Left renal cortex interstitium (tissue), 4 donors: Measurements from ENCODE around the gene UMPS. TPM values are rescaled to one million over a fixed set of nuclear protein-coding genes. Genes with fewer than 3 reads are reported as not detected.

Source experiments
- DNase-seq, 4 donors: peaks; one replicate each; pipeline ENCODE4 v3.0.0-alpha.2; 2013; ENCODE audit warnings: low read depth in 4 of 4, low spot score in 2 of 4, missing footprints in 1 of 4
- polyA plus RNA-seq, 4 donors: library from polyadenylated mRNA; unstranded; fragments of 120-200 nt; gene quantifications; one replicate each; pipeline ENCODE4 v1.2.1, GENCODE V29; 2013; ENCODE audit not compliant: insufficient read length in 4 of 4

The UMPS gene
- polyA plus RNA-seq, 4 donors, result 43.5 to 51.8 (median 49.3) TPM

DNA sequence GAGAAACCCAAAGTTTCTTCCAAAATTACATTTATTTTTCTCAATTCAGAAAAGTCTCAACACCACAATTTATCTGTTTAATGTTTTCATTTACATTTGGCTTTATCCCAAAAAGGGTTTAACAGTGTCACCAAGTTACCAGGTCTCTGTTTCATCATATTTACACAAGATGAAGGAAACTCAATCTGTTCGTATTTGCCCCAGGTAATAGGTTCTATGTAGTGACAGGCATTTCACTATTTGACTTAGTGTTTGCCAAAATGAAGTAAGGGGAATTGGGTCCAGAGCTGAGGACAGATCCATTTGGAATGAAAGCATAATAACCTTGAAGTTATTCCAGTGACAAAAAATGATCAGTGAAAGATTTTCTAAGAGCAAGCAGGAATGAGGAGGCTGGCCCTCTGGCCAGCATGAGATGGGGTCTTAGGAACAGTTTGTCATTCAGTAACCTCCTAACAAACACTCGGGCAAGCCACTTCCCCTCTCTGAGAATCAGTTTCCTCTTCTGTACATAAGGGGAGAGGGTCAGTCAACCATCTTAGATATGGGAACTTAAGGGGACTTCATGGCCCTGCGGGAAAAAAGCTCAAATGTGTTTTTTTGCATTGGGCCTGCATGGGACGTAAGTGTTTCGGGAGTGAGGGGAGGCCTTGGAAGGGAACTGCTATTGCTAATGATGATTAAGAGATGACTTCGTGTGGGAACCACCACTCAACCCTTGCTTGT, 31.8 kb downstream of the UMPS start:
- DNase-seq, result no peak

DNA sequence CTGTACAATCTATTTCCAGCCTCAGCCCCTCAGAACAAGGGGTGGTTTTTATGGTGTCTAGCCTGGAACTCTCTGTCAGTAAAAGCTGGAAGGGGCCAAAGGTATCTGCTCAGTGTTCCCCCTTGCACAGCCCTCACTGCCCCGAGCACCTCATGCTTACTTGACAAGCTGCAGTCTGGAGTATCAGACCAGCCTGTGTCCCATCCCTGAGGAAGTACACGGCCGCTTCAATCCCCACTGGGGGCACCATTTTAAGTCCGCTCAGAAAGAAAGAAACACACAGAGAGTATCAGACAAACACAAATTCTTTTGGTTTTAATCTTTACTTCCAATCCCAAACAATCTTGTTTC, 32.4 kb downstream of the UMPS start:
- DNase-seq, result no peak

DNA sequence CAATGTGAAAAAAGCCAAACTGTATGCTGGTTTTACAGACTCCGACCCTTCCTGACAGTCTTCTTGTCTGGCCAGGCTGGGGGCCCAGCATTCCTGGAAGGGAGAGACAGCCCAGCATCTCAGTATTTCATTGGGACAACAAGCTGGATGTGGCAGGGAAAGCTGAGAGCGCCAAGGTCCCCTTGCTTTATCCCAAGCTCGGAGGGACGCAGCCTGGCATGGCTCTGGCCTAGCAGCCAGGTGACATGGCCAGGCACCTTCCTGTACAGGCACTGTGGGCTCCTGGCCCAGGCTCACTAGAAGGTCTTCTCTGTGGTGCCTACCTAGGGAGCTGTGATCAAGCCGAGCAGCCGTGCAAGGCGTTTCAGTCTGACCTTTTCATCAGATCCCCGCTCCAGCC, 33.0 kb downstream of the UMPS start:
- DNase-seq, result no peak

DNA sequence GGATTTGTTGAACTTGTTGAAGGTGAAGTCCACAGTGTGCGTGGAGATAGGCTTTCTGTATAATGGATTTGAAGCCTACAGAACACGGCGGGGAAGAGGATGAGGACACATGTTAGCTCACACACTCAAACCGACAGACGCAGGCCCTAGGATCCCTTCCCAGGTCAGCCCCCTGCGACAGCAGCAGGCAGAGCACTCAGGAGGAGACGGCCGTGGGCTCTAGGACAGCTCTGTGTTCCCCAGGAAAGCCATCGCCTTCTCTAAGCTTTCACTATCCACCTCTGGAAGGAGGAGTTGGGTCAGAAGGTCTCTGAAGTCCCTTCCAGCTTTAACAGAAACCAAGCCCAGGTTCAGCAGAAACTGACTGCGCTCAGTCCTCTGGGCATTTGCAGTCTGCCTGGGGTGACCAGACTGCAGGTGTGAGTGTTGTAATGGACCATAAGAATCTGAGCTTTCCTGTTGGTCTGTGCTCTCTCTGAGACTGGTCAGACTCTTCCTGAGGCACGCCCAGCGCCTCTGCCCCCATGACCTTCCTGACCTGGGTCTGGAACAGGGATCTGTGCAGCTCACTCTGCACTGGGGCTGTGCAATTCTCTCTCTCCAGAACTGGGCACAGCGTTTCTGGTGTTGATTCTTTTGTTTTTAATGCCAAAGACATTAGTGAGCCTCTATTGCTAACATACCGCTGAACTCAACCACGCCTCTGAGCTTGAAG, 33.5 kb downstream of the UMPS start:
- no peak for DNase-seq

DNA sequence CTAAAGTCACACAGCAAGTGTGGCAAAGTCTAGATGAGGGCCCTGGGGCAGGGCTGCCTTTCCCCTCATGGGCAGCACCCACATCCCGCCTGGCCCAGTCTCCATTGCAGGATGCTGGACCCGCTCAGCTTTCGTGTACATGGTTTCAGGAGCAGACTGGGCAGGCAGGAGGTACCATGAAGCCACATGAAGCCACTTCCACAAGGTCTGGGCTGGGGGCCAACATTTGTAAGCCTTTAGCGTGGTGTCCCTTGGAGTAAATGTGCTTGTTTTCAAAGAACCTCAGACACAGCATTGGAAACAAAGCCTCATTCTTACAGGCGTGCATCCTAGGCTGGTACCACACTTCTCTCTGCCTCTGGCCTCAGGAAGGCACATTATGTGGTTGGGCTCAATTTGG, 34.5 kb downstream of the UMPS start:
- no peak for DNase-seq

DNA sequence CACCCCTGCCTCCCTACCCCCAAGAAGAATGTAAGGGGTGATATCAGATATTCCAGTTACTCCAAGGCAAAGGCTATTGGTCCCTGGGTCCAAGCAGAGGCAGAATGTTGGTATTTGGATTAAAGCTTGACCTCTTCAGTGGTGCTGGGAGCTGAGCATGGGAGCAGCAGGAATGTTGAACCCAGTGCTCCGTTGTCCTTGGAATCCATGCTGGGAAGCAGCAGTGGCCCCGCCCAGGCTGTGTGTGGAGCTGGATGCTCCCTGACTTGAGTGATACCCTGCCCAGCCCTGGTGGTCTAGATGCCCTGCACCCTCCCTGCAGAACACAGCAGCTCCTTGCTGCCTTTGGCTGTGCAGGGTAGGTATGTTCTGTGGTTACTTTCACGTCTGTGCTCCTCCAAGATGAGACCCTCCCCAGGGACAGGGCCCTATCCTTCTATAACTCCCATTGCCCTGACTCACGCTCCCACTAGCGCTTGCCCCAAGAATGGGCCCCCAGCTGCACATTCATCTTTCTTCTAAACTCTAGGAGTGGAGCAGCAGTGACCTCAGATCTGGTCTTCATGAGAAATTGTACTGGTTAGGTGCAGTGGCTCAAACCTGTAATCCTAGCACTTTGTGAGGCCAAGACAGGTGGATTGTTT, 35.1 kb downstream of the UMPS start:
- DNase-seq, result no peak

DNA sequence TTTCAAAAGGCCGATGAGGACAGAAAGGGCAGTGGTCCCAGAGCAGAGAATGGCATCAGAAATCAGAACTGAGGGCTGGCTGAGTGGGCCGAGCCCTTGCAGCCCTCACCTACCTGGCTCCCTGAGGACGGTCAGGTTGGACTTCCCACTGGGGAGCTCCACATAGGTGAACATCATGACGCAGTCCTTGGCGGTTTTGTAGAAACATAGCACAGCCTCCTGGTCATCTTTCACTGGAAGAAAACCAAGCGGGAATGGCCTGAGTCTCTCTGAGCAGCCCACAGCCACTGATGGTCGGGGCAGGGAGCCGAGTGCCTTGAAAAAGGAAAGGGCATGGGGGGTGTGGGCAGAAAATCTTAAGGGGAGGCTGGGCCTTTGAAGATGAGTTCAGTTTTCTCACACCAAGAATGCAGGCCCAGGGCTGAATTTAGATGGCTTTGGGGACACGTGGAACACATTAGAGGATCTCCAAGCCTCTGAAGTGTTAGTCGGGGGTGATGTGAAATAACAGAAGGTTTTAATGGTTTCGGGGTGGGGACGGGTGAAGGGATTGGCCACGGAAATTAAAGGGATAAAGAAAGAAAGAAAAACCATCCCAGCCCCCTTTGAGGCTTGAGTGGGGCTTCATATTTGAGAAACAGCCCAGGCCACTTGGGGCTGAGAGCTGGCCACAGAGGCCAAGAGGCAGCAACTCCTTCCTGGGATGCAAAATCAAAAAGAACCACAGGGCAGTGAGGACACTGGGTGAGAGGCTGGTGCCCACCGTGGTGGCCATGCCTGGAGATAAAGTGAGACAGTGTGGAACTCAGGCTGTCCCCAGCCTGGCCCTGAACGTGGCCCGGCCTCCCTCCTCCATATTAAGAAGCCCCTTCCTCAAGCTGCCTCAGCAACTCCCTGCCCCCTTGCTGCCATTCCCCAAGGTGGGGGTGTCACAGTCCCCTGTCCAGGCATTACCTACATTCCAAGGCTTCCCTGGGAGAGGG, 36.2 kb downstream of the UMPS start:
- no peak for DNase-seq

DNA sequence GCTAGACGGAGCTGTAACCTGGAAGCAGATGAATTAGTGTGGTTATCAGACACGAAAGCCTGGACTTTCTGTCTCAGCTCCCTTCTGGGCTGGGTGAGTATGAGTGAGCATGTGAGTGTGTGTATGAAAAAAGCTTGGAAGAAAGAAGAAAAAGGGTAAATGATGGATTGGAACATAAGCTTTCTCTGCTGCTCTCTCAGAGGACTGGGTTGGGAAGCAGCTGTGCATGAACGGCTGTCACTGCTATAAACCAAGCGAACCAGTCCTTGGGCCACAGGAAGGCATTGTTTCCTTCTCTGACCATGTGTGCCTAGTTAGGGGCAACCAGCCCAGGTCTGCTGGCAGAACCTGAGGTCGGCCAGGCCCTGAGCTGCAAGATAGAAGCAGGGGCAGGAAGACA, 37.0 kb downstream of the UMPS start:
- no peak for DNase-seq

DNA sequence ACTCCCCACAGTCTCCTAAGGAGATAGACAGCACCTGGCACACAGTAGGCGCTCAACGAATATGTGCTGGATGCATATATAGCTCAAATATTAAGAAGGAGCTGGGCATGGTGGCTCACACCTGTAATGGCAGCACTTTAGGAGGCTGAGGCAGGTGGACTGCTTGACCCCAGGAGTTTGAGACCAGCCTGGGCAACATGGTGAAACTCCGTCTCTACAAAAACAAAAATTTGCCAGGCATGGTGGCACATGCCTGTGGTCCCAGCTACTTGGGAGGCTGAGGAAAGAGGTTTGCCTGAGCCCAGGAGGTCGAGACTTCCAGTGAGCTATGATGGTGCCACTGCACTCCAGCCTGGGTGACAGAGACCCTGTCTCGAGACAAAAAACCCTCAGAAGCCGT, 37.4 kb downstream of the UMPS start:
- no peak for DNase-seq

DNA sequence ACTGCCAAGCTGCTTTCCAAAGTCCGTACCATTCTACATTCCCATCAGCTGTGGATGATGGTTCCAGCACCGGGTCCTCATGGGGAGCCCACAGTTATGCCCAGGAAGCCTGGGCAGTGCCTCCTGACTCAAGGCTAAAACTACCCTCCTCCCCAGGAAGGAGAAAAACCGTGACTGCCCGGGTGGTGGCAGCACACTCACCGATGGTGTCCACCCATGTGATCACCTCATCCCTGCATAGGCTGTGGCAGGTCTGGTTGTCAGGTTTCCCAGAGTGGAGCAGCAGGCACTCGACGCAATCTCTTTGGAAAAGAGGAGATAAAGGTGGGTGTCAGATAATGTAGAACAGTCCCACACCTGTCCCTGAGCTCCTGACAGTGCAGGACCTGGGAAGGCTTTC, 38.6 kb downstream of the UMPS start:
- DNase-seq, result no peak

DNA sequence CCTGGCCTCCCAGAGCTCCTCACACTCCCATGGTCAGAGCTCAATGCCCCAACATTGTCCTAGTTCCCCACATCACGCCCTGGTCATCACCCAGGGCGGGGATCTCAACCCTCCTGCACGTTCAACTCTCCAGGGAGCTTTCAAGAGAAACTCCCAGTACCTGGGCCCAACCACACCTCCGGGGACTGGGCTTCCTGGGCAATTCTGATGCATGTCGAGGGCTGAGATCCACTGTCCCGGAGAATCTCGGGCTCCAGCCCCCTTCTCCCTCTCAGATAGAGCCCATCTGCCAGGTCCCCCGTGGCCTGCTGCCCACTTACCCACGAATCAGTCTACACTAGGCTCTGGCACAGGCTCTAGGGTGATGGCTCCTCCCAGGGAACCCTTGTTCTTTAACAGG, 39.2 kb downstream of the UMPS start:
- DNase-seq, result no peak

DNA sequence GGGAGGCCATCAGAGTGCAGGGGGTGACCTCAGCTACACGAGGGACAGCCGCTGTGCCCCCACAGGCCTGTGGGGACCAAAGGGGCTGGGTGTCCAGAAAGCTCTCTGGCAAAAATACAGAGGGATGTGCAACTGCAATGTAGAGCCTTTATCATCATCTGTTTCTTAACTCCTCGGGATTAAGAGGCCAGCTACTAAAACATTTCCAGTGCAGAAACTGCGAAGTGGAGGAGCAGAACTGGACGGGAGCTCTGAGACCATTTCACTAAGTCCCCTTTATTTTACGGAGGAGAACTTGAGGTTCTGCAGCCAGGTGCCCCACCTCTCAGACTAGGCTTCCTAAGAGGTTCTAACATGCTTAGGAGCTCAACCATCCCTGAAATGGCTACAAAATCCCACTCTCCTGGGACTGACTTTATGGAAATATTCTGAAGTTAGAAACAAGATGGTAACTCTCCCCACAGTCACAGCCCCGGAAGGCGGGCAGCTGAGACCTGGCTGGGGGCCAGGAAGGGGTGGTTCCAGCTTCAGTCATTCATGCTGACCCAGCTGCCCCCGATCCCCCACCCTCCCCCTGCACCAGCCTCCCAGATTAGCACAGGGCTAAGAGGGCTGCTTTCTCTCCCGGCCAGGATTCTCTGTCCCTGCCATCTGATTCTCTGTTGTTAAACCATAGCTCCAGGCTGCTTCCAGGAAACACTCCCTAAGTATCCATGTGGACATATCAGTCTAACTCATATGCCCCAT, 40.3 kb downstream of the UMPS start:
- DNase-seq, result no peak

DNA sequence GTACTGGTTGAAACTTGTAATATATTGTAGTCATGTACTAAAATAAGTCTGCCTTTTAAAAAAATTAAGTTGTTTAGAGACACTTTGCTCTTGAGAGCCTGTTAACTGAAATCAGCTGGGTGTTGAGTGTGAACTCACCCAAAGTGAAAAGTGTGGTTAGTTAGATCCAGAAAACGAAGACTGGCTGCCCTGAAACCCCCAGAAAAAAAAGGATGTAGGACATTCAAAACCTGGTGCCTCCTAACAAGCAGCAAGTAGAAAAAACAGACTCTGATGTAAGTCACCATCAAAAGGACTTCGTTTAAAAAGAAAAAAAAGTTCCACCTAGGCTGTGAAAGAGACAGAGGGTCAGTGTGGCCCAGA, 40.8 kb downstream of the UMPS start:
- DNase-seq, result no peak

DNA sequence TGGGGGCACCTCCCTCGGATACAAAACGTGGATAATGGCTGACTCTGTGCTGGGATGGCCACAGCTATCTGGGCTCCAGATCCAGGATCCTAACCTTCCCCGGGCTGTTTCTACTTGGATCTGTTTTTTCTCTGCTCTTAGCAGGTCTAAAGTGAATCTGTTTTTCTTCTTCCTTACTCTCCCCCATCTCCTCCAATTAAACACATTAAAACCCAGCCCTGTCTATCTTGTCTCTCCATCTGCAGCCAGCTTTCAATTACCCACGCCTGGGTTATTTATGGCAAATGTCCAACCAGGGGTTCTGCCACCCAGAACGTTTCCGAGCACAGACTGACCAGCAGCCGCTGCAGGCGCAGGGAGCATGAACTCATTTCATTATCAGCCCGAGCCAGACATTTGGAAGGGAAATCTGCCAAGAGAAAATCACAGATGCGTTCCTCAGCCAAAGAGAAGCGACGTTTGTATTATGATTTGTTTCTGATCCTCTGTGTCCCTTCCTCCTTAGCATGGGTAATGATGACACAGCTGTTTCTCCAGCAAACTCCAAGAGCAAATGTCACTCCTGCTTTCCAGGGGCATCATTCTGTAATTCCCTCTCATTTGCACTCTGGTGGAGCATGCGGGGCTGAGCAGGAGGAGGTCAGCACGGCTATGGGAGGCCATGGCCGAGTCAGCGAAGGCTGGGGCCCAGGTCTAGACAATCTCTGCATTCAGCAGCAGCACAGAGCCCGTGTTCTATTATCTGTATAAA, 42.0 kb downstream of the UMPS start:
- no peak for DNase-seq

DNA sequence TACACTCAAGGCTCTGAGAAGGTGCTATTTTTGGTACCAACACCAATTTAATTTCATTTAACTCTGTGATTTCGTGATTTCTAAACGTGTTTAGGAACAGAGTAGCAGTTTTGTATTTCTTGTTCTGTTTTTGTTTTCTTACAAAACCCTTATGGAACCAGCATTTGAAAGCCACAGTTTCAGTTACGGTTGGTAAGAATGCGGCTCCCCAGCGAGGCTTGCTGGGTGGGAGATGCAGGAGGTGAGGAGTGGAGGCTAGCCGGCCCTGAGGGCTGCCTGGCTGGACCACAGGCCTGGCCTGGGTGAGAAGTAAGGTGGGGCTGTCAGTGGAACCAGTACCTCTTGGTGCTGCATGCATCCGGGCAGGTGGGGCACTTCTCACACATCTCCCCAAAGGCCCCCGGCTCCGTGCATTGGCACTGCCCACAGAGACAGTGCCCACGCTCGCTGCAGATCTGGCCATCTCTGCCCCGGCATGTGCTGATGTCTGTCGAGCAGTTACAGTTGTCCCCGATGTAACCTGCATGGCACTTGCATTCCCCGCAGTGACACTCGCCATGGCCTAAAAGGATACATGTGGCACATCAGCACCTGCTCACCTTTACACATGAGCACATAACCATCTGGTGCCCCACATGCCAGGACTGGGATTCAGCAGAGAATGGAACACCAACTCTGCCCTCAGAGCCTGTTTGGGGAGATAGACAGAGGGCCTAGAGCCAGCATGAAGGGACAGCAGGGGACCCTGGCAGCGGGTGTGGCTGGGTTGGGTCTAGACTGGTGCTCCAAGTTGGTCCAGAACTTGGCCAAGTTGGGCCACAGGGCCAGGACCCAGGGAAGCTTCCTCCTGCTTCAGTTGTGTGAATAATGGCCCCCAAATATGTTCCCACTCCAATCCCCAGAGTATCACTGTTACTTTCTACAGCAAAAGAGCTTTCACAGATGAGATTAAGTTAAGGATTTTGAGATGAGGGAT, 43.4 kb downstream of the UMPS start:
- no peak for DNase-seq

DNA sequence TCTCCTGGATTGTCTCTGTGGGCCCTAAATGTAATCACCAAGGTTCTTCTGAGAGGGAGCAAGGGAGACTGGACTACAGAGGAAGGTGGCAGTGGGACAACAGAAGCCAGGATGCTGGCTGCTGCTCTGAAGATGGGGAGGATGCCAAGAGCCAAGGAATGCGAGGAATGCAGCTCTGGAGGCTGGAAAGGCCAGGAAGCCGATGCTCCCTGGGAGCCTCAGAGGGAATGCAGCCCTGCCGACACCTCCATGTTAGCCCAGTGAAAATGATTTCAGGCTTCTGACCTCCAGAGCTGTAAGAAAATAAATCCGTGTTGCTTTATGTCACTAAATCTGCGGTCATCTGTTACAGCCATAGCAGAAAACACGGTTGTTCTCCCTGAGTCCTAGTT, 44.1 kb downstream of the UMPS start:
- no peak for DNase-seq

DNA sequence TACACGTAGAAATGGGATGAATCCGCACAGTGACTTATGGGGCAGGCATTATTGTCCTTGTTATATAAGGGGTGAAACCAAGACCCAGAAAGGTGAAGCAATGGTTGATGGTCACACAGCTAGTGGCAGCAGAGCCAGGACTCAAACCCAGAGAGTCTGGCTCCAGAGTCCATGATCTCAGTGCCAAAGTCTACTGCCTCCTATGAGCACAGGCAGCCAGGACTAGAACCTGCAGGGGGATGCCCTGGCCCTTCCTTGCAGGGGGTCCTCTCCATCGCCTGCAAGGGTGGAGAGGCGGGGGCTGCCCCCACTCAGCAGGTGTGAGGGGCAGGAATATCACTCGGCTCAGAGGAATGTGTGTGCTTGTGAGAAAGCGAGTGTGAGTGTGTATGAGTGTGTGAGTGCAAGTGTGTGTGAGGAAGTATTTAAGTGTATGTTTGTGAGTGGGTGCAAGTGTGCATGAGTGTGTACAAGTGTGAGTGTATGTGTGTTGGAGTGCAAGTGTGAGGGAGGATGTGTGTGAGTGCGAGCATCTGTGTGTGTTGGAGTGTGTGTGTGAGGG, 44.7 kb downstream of the UMPS start:
- DNase-seq, result no peak

DNA sequence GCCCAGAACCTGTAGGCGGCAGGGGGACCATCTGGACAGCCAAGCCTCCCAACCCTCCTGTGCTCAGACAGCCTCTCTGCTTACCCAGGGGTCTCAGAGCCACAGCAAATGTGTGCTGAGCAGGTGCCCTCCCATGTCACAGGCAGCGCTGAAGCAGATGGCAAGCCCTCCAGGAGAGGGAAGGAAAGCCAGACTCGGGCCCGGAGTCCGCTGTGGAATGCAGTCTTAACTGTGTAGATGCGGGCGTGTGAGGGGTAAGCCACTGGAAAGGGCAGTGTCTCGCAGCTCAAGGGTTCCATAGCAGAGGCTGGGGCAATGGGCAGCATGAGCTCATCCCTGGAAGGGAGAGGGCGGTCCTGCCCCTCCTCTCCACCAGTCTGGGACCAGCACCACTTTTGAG, 45.6 kb downstream of the UMPS start:
- DNase-seq, result no peak
